Esophagus muscularis mucosa (tissue), 4 donors: ENCODE data around the gene ZNF195. TPM values are rescaled to one million over a fixed set of nuclear protein-coding genes. Genes with fewer than 3 reads are reported as not detected.

Experiments
- DNase-seq: peaks from one replicate; pipeline ENCODE4 v3.0.0-alpha.2; 2017; ENCODE audit errors: extremely low spot score
- H3K27ac ChIP-seq, 4 donors: fragments of 200-600 bp; sonication (generic); replicated peaks in 1 of 4; 1 replicate in 3 of 4; 2 replicates in 1 of 4; pipeline ENCODE4 v1.5.1; 2016 to 2019; ENCODE audit warnings: mild to moderate bottlenecking in 1 of 4
- H3K27me3 ChIP-seq, 4 donors: fragments of 200-600 bp; sonication (generic); one replicate each; pipeline versions ENCODE4 v1.5.1 to v1.6.0; 2016 to 2019
- H3K36me3 ChIP-seq, 4 donors: fragments of 200-600 bp; sonication (generic); one replicate each; pipeline ENCODE4 v1.5.1; 2016 to 2019
- H3K4me1 ChIP-seq, 4 donors: fragments of 200-600 bp; sonication (generic); one replicate each; pipeline ENCODE4 v1.5.1; 2016 to 2019
- H3K4me3 ChIP-seq, 4 donors: fragments of 200-600 bp; sonication (generic); 1 replicate in 2 of 4; 2 replicates in 2 of 4; pipeline ENCODE4 v1.5.1; 2016 to 2019; ENCODE audit warnings: mild to moderate bottlenecking in 4 of 4, moderate library complexity in 1 of 4
- H3K9me3 ChIP-seq, 4 donors: fragments of 200-600 bp; sonication (generic); 1 replicate in 3 of 4; 2 replicates in 1 of 4; pipeline ENCODE4 v1.5.1; 2016 to 2019
- EP300 ChIP-seq: sonication (generic); formaldehyde crosslinking; IDR thresholded peaks from one replicate; pipeline ENCODE4 v1.6.1; 2017; ENCODE audit warnings: antibody characterized with exemption
- POLR2A ChIP-seq: fragments of 450-650 bp; IDR thresholded peaks from one replicate; pipeline ENCODE4 v1.6.1; 2017; ENCODE audit warnings: antibody characterized with exemption, moderate library complexity, mild to moderate bottlenecking, low read depth
- POLR2AphosphoS5 ChIP-seq, 2 donors: sonication (generic); formaldehyde crosslinking; IDR thresholded peaks; one replicate each; pipeline ENCODE4 v1.6.1; 2017; ENCODE audit warnings: antibody characterized with exemption in 2 of 2
- WGBS: methylation state at CpG from one replicate; pipeline ENCODE4 v1.1.5; 2018; 5-methylcytosine and 5-hydroxymethylcytosine counted together
- intact Hi-C: fragments of 100-400 bp; cut with DNase I; formaldehyde crosslinking; loops from one replicate; pipeline ENCODE4 v1.15.1; 2023
- total RNA-seq, 4 donors: library from RNA; depleted of rRNA; stranded (reverse); fragments of >200 nt; gene quantifications; one replicate each; pipeline versions ENCODE4 v1.1.0 to v1.2.1, GENCODE V29; 2016
- TF ChIP-seq, protein P1 (sequence below), 3 experiments: fragments of 200-600 bp in 2 of 3; fragments of 450-650 bp in 1 of 3; sonication (generic) in 2 of 3; IDR thresholded peaks; one replicate each; pipeline ENCODE4 v1.5.1; 2017 to 2019; ENCODE audit warnings: antibody characterized with exemption in 3 of 3, mild to moderate bottlenecking in 2 of 3, moderate library complexity in 1 of 3

ZNF195 gene
- total RNA-seq, 4 donors from 2014 or later = 9.4 to 15.7 (median 12.5) TPM

DNA sequence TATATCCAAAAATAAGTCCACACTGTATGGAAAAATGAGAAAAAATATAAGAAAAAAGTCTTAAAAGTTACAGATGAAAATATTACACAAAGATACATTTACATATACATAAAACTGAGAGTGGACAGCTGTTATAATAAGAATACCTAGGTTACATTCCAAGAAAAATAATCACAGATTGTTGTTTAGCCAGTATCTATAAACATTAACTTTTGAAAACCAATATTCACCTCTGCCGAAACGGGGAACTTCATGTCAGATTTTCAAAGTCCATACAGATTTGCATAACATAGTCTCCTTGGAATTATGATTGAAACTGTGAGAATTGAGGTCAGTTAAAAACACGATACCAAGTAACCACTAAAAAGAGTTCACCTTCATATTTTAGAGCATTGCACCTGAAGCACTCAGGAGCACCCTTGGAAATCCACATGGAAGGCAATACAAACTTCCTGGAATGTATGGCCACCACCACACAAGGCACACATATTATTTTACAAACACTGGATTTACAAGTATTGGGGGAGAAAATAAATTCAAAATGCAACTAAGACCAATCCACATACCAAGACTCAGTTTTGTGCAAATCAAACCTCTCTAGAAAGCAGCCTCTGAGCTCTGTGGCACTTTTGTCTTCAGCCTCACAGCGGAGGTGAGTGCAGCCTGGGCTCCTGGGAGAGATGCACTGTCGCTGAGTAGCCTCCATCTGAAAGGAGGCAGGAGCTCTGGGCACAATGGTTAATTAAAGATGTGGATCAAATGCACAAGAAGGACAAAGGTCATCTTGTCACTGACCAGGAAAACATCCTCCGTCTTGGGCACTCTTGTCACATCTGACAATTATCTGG is 34.4 kb downstream of the ZNF195 start:
- peaks cover 0 to 9% (median 4%) of the 10 kb centered on the region in 4 donors for H3K9me3 ChIP-seq
- H3K36me3 ChIP-seq = no peaks in the 10 kb centered on the region
- intact Hi-C loops = no loop called here
- H3K27me3 ChIP-seq = peaks cover 0 to 24% (median 2%) of the 10 kb centered on the region in 4 donors
- no peaks in the 10 kb centered on the region for H3K4me1 ChIP-seq
- no peak for DNase-seq
- no peak overlapping the region for H3K4me3 ChIP-seq
- no peak for TF ChIP-seq POLR2AphosphoS5 (IDR thresholded peaks at IDR 0.05)
- TF ChIP-seq, protein P1, sequence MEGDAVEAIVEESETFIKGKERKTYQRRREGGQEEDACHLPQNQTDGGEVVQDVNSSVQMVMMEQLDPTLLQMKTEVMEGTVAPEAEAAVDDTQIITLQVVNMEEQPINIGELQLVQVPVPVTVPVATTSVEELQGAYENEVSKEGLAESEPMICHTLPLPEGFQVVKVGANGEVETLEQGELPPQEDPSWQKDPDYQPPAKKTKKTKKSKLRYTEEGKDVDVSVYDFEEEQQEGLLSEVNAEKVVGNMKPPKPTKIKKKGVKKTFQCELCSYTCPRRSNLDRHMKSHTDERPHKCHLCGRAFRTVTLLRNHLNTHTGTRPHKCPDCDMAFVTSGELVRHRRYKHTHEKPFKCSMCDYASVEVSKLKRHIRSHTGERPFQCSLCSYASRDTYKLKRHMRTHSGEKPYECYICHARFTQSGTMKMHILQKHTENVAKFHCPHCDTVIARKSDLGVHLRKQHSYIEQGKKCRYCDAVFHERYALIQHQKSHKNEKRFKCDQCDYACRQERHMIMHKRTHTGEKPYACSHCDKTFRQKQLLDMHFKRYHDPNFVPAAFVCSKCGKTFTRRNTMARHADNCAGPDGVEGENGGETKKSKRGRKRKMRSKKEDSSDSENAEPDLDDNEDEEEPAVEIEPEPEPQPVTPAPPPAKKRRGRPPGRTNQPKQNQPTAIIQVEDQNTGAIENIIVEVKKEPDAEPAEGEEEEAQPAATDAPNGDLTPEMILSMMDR (IDR thresholded peaks at IDR 0.05) = no peak
- TF ChIP-seq EP300 = no peak
- TF ChIP-seq POLR2A = no peak
- H3K27ac ChIP-seq = no peak overlapping the region
- WGBS = 61% methylated on average over 4 of the region's 6 CpGs

DNA sequence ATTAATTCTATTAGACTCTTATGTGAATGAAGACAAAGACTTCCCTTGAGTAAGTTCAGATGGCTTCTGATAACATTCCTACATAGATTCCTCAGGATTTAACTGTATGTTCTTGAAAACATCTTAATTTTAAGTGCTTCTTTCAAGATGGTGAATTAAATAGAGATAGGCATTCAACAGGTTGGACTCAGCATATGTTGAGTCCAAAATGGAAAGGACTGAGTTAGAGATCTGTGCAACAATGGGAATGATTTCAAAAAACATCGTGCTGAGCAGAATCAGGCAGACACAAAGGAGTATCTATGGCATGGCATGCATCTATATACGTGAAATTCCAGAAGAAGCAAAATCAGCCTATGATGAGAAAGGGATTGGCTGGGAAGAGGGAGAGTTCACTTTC is 36.2 kb downstream of the ZNF195 start:
- 70% methylated on average over 2 of the region's 2 CpGs for WGBS
- Histone ChIP-seq H3K27ac (no peak overlapping the region), H3K36me3 (no peaks in the 10 kb centered on the region), H3K27me3 (peaks cover 0 to 37% (median 2%) of the 10 kb centered on the region in 4 donors), H3K4me1 (no peaks in the 10 kb centered on the region), H3K4me3 (no peak overlapping the region), H3K9me3 (peaks cover 0 to 8% (median 4%) of the 10 kb centered on the region in 4 donors)
- no peak for DNase-seq
- TF ChIP-seq POLR2A (no peak), EP300 (no peak), POLR2AphosphoS5 (IDR thresholded peaks at IDR 0.05) (no peak)
- TF ChIP-seq, protein P1 (IDR thresholded peaks at IDR 0.05) = no peak
- intact Hi-C loops = no loop called here

DNA sequence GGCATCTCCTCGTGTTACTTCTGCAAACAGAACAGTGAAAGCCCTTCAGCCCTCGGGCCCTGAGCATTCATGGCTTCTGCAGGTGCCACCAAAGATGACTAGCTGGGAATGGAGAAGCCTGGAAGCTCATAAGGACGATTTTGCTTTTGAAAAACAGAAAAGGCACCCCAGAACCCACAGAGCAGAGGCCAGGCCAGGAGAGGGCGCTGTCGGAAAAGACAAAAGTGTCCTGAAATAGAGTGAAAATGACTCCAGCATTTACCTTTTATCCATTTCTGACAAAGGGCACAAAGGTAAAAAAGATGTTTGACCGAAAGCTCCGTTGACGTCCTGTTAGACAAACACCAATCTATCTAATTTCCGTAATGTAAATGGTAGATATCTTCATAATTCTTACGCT is 37.6 kb downstream of the ZNF195 start:
- no peaks in the 10 kb centered on the region for H3K9me3 ChIP-seq
- intact Hi-C loops = no loop called here
- no peak for DNase-seq
- no peaks in the 10 kb centered on the region for H3K36me3 ChIP-seq
- peaks cover 0 to 37% (median 2%) of the 10 kb centered on the region in 4 donors for H3K27me3 ChIP-seq
- no peaks in the 10 kb centered on the region for H3K4me1 ChIP-seq
- TF ChIP-seq POLR2A (no peak), EP300 (no peak)
- TF ChIP-seq, protein P1 (IDR thresholded peaks at IDR 0.05) = peak; percentile 46 to 60 (median 52)
- no peak overlapping the region for H3K27ac ChIP-seq
- WGBS = 25% methylated on average over 10 of the region's 10 CpGs
- no peak overlapping the region for H3K4me3 ChIP-seq

DNA sequence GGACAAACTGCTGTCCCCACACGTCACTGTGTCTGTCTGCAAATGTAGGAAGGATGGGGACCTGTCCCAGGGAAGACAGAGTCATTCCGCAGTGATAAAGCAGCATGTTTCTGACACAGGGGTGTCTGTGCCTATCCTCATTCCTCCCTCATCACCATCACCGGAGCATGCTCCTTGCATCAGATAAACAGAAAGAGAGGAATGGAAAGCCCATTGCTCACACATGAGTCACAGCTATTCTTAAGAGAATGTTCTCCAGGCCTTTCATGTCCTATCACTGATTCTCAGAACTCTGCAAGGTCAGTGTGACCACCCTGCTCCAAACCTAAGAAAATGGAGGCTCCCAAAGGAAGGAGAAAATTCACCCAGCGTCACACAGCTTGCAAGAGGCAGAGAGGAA is 38.9 kb downstream of the ZNF195 start:
- 81% methylated on average over 4 of the region's 4 CpGs for WGBS
- Histone ChIP-seq H3K27ac (no peak overlapping the region), H3K27me3 (peaks cover 0 to 37% (median 2%) of the 10 kb centered on the region in 4 donors), H3K4me1 (no peaks in the 10 kb centered on the region), H3K9me3 (no peaks in the 10 kb centered on the region), H3K4me3 (no peak overlapping the region), H3K36me3 (no peaks in the 10 kb centered on the region)
- intact Hi-C loops = no loop called here
- TF ChIP-seq, protein P1 (IDR thresholded peaks at IDR 0.05) = no peak
- no peak for TF ChIP-seq POLR2AphosphoS5 (IDR thresholded peaks at IDR 0.05)
- TF ChIP-seq POLR2A = no peak
- no peak for TF ChIP-seq EP300
- no peak for DNase-seq

DNA sequence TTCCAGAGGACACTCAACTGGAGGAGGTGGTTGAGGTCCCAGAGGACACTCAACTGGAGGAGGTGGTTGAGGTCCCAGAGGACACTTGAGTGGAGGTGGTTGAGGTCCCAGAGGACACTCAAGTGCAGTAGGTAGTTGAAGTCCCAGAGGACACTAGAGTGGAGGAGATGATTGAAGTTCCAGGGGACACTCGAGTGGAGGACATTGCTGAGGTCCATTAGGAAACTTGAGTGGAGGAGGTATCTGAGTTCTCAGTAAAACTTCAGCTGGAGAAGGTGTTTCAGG is 39.7 kb downstream of the ZNF195 start:
- no peaks in the 10 kb centered on the region for H3K9me3 ChIP-seq
- intact Hi-C loops = no loop called here
- WGBS = 83% methylated on average over 1 of the region's 1 CpG
- no peak overlapping the region for H3K4me3 ChIP-seq
- H3K4me1 ChIP-seq = no peaks in the 10 kb centered on the region
- DNase-seq = no peak
- peaks cover 0 to 37% (median 2%) of the 10 kb centered on the region in 4 donors for H3K27me3 ChIP-seq
- H3K36me3 ChIP-seq = no peaks in the 10 kb centered on the region
- TF ChIP-seq POLR2AphosphoS5 (IDR thresholded peaks at IDR 0.05) (no peak), POLR2A (no peak), EP300 (no peak)
- TF ChIP-seq, protein P1 (IDR thresholded peaks at IDR 0.05) = no peak
- no peak overlapping the region for H3K27ac ChIP-seq
